ENCODE results near the gene ELF2. TPM values are rescaled to one million over a fixed set of nuclear protein-coding genes. Genes with fewer than 3 reads are reported as not detected.
"Not testable (repeated sequence)": the region's sequence is repeated elsewhere in the genome, so short reads cannot be mapped to it uniquely, and the experiment has no call there.

The ELF2 gene
- total RNA-seq, 2 donors from 2014 or later: 34.1 to 34.2 TPM

DNA sequence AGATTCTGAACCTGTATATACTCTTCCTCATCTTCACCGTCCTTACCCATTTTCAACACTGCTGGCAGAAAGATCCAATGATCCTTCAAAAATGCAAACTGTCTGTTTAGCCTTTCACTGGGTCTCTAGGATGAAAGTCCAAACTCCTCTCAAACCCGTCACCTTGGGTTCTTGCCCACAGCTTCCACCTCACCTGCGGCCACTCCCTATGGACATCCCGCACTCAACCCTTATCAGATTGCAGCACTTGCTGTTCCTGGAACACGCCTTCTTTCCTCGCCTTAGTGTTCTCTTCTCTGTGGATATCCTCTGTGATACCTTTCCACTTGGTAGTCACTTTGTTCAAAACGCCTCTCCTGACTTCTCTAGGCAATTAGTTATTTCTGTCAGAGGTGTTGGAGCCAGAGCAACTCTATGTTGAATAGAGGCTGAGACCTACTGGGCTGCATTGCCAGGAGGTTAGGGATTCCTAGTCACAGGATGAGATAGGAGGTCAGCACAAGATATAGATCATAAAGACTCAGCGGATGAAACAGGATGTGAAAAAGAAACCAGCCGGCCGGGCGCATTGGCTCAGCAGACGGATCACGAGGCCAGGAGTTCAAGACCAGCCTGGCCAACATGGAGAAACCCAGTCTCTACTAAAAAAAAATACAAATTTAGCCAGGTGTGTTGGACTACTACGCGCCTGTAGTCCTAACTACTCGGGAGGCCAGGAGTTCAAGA, 165.6 kb downstream of the ELF2 start:
- ATAC-seq (no peak), DNase-seq (no peak)
- intact Hi-C loops (cut with DNase I): no loop called here

DNA sequence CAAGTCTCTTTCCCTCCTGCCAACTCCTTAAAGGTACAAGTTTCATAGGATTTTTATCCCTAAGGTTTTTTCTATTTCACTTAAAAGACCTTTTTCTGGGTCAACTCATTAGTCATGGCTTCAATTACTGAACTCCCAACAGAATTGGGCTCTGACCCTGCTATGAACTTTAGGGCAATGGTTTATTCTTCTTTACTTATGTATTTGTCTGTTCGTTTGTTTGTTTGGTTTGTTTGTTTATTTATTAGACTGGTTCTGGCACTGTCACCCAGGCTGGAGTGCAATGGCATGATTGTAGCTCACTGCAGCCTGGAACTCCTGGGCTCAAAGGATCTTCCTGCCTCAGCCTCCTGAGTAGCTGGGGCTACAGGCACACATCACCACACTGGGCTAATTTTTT, 167.3 kb downstream of the ELF2 start:
- intact Hi-C loops (cut with DNase I): no loop called here
- ATAC-seq (no peak), DNase-seq (no peak)

DNA sequence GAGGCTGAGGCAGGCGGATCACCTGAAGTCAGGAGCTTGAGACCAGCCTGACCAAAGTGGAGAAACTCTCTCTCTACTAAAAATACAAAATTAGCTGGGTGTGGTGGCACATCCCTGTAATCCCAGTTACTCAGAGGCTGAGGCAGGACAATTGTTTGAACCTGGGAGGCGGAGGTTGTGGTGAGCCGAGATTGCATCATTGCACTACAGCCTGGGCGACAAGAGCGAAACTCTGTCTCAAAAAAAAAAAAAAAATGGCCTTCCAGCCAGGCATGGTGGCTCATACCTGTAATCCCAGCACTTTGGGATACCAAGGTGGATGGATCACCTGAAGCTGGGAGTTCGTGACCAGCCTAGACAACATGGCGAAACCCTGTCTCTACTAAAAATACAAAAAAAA, 168.7 kb downstream of the ELF2 start:
- DNase-seq; ATAC-seq; intact Hi-C loops (cut with DNase I): not testable (repeated sequence)

DNA sequence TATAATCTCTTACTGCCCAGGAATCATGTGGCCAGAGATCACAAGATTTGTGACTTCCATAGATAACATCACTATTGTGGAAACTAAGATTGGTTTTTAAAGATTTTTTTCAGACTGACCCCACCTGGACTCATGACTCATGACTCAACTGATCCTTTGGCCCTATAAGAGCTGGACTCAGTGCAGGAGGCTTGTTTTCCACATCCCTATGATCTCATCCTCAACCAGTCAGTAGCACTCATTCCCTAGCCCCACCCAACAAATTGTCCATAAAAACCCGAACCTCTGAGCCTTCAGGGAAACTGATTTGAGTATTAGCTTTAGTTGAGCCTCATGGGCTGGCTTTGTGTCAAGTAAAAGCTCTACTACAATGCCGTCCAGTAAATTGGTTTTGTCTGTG, 169.4 kb downstream of the ELF2 start:
- intact Hi-C loops (cut with DNase I): no loop called here
- ATAC-seq: no peak

More for the DNA sequence above, 169.4 kb downstream of the ELF2 start:
- DNase-seq: no peak

Other genes with a start within 250 kb of the ELF2 start
- gene NOCT, start 161.4 kb downstream of the ELF2 start, total RNA-seq: 10 to 100 TPM in 1 of 2 donors, 1 to 10 TPM in 1; 6.8 to 13.5 TPM
- gene MGARP, start 103.0 kb upstream of the ELF2 start, total RNA-seq: 1 to 10 TPM; 1.2 to 1.6 TPM
- gene NAA15, start 124.3 kb upstream of the ELF2 start, total RNA-seq: 10 to 100 TPM; 33.1 to 46.1 TPM
- 100 to 1,000 TPM; 181 TPM for gene NDUFC1, start 125.3 kb upstream of the ELF2 start, total RNA-seq

Measured in left cardiac atrium (tissue), 4 donors.